Spleen (tissue), 11 donors: ENCODE results near the gene LYRM2. TPM values are rescaled to one million over a fixed set of nuclear protein-coding genes. Genes with fewer than 3 reads are reported as not detected.

Source experiments
- DNase-seq: peaks from one replicate; pipeline ENCODE4 v3.0.0-alpha.2; 2020
- H3K27ac ChIP-seq, 8 donors: fragments of 200-600 bp; sonication (generic) in 7 of 8; 1 replicate in 4 of 8; 2 replicates in 4 of 8; pipeline versions ENCODE4 v1.5.0 to v1.8.0; 2016 to 2021; ENCODE audit warnings: inconsistent platforms in 4 of 8, mild to moderate bottlenecking in 4 of 8, moderate library complexity in 1 of 8
- H3K27me3 ChIP-seq, 7 donors: fragments of 200-600 bp; sonication (generic) in 6 of 7; replicated peaks in 1 of 7; 1 replicate in 4 of 7; 2 replicates in 3 of 7; pipeline versions ENCODE4 v1.5.0 to v1.8.0; 2016 to 2021; ENCODE audit warnings: inconsistent platforms in 3 of 7, mild to moderate bottlenecking in 1 of 7
- H3K36me3 ChIP-seq, 6 donors: fragments of 200-600 bp; sonication (generic) in 5 of 6; 1 replicate in 4 of 6; 2 replicates in 2 of 6; pipeline versions ENCODE4 v1.5.0 to v1.8.0; 2016 to 2021; ENCODE audit warnings: inconsistent platforms in 2 of 6
- H3K4me1 ChIP-seq, 6 donors: fragments of 200-600 bp; sonication (generic) in 5 of 6; 1 replicate in 3 of 6; 2 replicates in 3 of 6; pipeline versions ENCODE4 v1.5.0 to v1.8.0; 2016 to 2021; ENCODE audit warnings: inconsistent platforms in 3 of 6
- H3K4me3 ChIP-seq, 8 donors: fragments of 200-600 bp; sonication (generic) in 7 of 8; 1 replicate in 4 of 8; 2 replicates in 4 of 8; pipeline versions ENCODE4 v1.5.0 to v1.8.0; 2016 to 2021; ENCODE audit warnings: inconsistent platforms in 4 of 8, mild to moderate bottlenecking in 4 of 8, moderate library complexity in 2 of 8
- H3K9me3 ChIP-seq, 8 donors: fragments of 200-600 bp; sonication (generic) in 7 of 8; 1 replicate in 4 of 8; 2 replicates in 4 of 8; pipeline versions ENCODE4 v1.5.0 to v1.8.0; 2016 to 2021; ENCODE audit warnings: inconsistent platforms in 4 of 8
- CTCF ChIP-seq, 11 experiments: fragments of 200-600 bp in 7 of 11; fragments of 450-650 bp in 4 of 11; sonication (generic) in 4 of 11; IDR thresholded peaks in 8 of 11; conservative IDR thresholded peaks in 3 of 11; 1 replicate in 7 of 11; 2 replicates in 4 of 11; pipeline versions ENCODE4 v1.4.0 to v1.8.0; 2016 to 2021; ENCODE audit warnings: antibody characterized with exemption in 11 of 11, inconsistent platforms in 4 of 11, mild to moderate bottlenecking in 1 of 11
- POLR2A ChIP-seq, 3 donors: fragments of 450-650 bp; IDR thresholded peaks; one replicate each; pipeline ENCODE4 v1.5.1; 2017; ENCODE audit warnings: antibody characterized with exemption in 3 of 3, mild to moderate bottlenecking in 1 of 3
- POLR2AphosphoS5 ChIP-seq, 3 donors: sonication (generic); formaldehyde crosslinking; IDR thresholded peaks; one replicate each; pipeline ENCODE4 v1.5.1; 2017; ENCODE audit warnings: antibody characterized with exemption in 3 of 3
- WGBS, 5 donors: extraction: QIAGEN DNeasy Blood & Tissue Kit in 3 of 5; methylation state at CpG; one replicate each; pipeline versions ENCODE4 v1.1.5 to v1.1.7; 2013 to 2018; 5-methylcytosine and 5-hydroxymethylcytosine counted together
- intact Hi-C: fragments of 100-400 bp; cut with DNase I; formaldehyde crosslinking; loops from one replicate; pipeline ENCODE4 v1.15.0; 2023; ENCODE audit warnings: low total_unique reads
- polyA plus RNA-seq, 3 donors: library from polyadenylated mRNA; stranded (reverse); fragments of 200-250 nt; gene quantifications; one replicate each; pipeline ENCODE4 v1.2.1, GENCODE V29; 2013
- total RNA-seq, 7 donors: library from RNA; depleted of rRNA in 3 of 7; stranded (reverse); fragments of >200 nt in 3 of 7; fragmentation: NEBNext Ultra II Directional in 4 of 7; extraction: Animal tissue kit (Norgen Biotek cat#: 25700) in 4 of 7; gene quantifications; one replicate each; pipeline versions ENCODE4 v1.1.0 to v1.2.1, GENCODE V29; 2016 to 2021
- donor health status: healthy with polysubstance abuse.
- donor health status: DM: no; HTN: no; CAD: no; lungs with moderate emphysema.
- donor health status: DM: no; HTN: no; CAD: no.
- donor health status: Bipolar disorder and iron deficiency.
- donor health status: healthy.
- donor health status: DM: no; HTN: no; CAD: no.
- donor health status: DM: yes; HTN: yes; CAD: no.

LYRM2 gene
- total and polyA plus RNA-seq, 10 donors: 12.7 to 31.8 (median 24.7) TPM

GRCh38 chr6:89522778-89523177, 115.8 kb downstream of the LYRM2 start:
- no peak for TF ChIP-seq POLR2AphosphoS5 (IDR thresholded peaks at IDR 0.05)
- no peak for TF ChIP-seq POLR2A (IDR thresholded peaks at IDR 0.05)
- no peak for TF ChIP-seq CTCF (IDR thresholded peaks at IDR 0.05 in 8 of 11, conservative IDR thresholded peaks at IDR 0.05 in 3 of 11)
- Histone ChIP-seq H3K4me1 (no peaks in the 10 kb centered on the region), H3K27me3 (no peaks in the 10 kb centered on the region), H3K27ac (no peak overlapping the region), H3K9me3 (peaks cover 0 to 3% (median 0%) of the 10 kb centered on the region in 8 donors), H3K4me3 (no peak overlapping the region), H3K36me3 (no peaks in the 10 kb centered on the region)
- 67 to 92% (median 73%) methylated on average over 2 of the region's 2 CpGs for WGBS, 5 donors
- intact Hi-C loops: no loop called here
- no peak for DNase-seq

GRCh38 chr6:89520736-89521135, 117.8 kb downstream of the LYRM2 start:
- intact Hi-C loops: no loop called here

GRCh38 chr6:89518352-89519055, 120.0 kb downstream of the LYRM2 start:
- intact Hi-C loops: no loop called here
- Histone ChIP-seq H3K27ac (no peak overlapping the region), H3K27me3 (no peaks in the 10 kb centered on the region), H3K4me3 (no peak overlapping the region), H3K4me1 (no peaks in the 10 kb centered on the region), H3K36me3 (no peaks in the 10 kb centered on the region), H3K9me3 (no peaks in the 10 kb centered on the region)
- DNase-seq: no peak
- no peak for TF ChIP-seq POLR2AphosphoS5 (IDR thresholded peaks at IDR 0.05)
- TF ChIP-seq CTCF (IDR thresholded peaks at IDR 0.05 in 8 of 11, conservative IDR thresholded peaks at IDR 0.05 in 3 of 11): no peak
- TF ChIP-seq POLR2A (IDR thresholded peaks at IDR 0.05): no peak
- WGBS, 5 donors: 90 to 99% (median 98%) methylated on average over 4 of the region's 4 CpGs

More at GRCh38 chr6:89520736-89521135, 117.8 kb downstream of the LYRM2 start:
- Histone ChIP-seq H3K4me3 (no peak overlapping the region), H3K4me1 (no peaks in the 10 kb centered on the region), H3K27ac (no peak overlapping the region), H3K36me3 (no peaks in the 10 kb centered on the region), H3K27me3 (no peaks in the 10 kb centered on the region), H3K9me3 (peaks cover 0 to 3% (median 0%) of the 10 kb centered on the region in 8 donors)
- DNase-seq: no peak
- TF ChIP-seq CTCF (IDR thresholded peaks at IDR 0.05 in 8 of 11, conservative IDR thresholded peaks at IDR 0.05 in 3 of 11) (no peak), POLR2AphosphoS5 (IDR thresholded peaks at IDR 0.05) (no peak), POLR2A (IDR thresholded peaks at IDR 0.05) (no peak)

Other genes starting within 250 kb of the LYRM2 start
- 10 to 100 TPM; 11.0 to 26.5 (median 18.5) TPM for gene RRAGD, start 226.5 kb downstream of the LYRM2 start, total RNA-seq
- gene RRAGD, start 226.5 kb downstream of the LYRM2 start, polyA plus RNA-seq: 1 to 10 TPM; 3.1 to 7.9 (median 4.6) TPM
- gene ANKRD6, start 205.6 kb downstream of the LYRM2 start, total RNA-seq: 10 to 100 TPM in 4 of 7 donors, 1 to 10 TPM in 3; 6.0 to 18.4 (median 10.1) TPM
- gene ANKRD6, start 205.6 kb downstream of the LYRM2 start, polyA plus RNA-seq: 1 to 10 TPM; 2.2 to 4.7 (median 2.7) TPM
- 10 to 100 TPM; 23.0 to 56.3 (median 38.5) TPM for gene MDN1, start 181.0 kb upstream of the LYRM2 start, total RNA-seq
- gene MDN1, start 181.0 kb upstream of the LYRM2 start, polyA plus RNA-seq: 10 to 100 TPM; 25.5 to 40.9 (median 26.5) TPM
- 10 to 100 TPM; 16.6 to 27.8 (median 19.9) TPM for gene CASP8AP2, start 191.1 kb upstream of the LYRM2 start, total RNA-seq
- 1 to 10 TPM; 6.1 to 6.7 (median 6.5) TPM for gene CASP8AP2, start 191.1 kb upstream of the LYRM2 start, polyA plus RNA-seq